ENCODE data around the gene IL1B. TPM values are rescaled to one million over a fixed set of nuclear protein-coding genes. Genes with fewer than 3 reads are reported as not detected.

Gene IL1B
- total RNA-seq, 6 donors from 2014 or later, result 0.59 to 27.4 (median 9.6) TPM

- WGBS, 2 donors, result 93 to 97% methylated on average over 11 of the region's 11 CpGs
Observed at GRCh38 chr2:112849956-112850355, 13.4 kb upstream of the IL1B start.

GRCh38 chr2:112848833-112849232 lies 12.3 kb upstream of the IL1B start:
- no peak overlapping the region for H3K4me3 ChIP-seq
- WGBS, 2 donors, result 83 to 94% methylated on average over 1 of the region's 1 CpG
- H3K9me3 ChIP-seq, result no peaks in the 10 kb centered on the region
- no peak for DNase-seq
- H3K27me3 ChIP-seq, result no peaks in the 10 kb centered on the region
- H3K36me3 ChIP-seq, result no peaks in the 10 kb centered on the region
- TF ChIP-seq POLR2AphosphoS5 (IDR thresholded peaks at IDR 0.05) (no peak), EP300 (IDR thresholded peaks at IDR 0.05) (no peak), CTCF (IDR thresholded peaks at IDR 0.05) (no peak), POLR2A (IDR thresholded peaks at IDR 0.05) (no peak)
- H3K27ac ChIP-seq, result no peak overlapping the region
- no peaks in the 10 kb centered on the region for H3K4me1 ChIP-seq
- no peak for ATAC-seq (ENCODE audit: low FRiP score in 2 of 2)

More at GRCh38 chr2:112849956-112850355, 13.4 kb upstream of the IL1B start:
- H3K27me3 ChIP-seq, result no peaks in the 10 kb centered on the region
- H3K36me3 ChIP-seq, result no peaks in the 10 kb centered on the region
- no peak overlapping the region for H3K4me3 ChIP-seq
- no peaks in the 10 kb centered on the region for H3K4me1 ChIP-seq
- TF ChIP-seq CTCF (IDR thresholded peaks at IDR 0.05), result no peak
- no peak for TF ChIP-seq POLR2AphosphoS5 (IDR thresholded peaks at IDR 0.05)
- no peak for TF ChIP-seq EP300 (IDR thresholded peaks at IDR 0.05)
- no peak for TF ChIP-seq POLR2A (IDR thresholded peaks at IDR 0.05)
- H3K27ac ChIP-seq, result no peak overlapping the region
- no peaks in the 10 kb centered on the region for H3K9me3 ChIP-seq
- ATAC-seq (ENCODE audit: low FRiP score in 2 of 2) (no peak), DNase-seq (no peak)

DNA sequence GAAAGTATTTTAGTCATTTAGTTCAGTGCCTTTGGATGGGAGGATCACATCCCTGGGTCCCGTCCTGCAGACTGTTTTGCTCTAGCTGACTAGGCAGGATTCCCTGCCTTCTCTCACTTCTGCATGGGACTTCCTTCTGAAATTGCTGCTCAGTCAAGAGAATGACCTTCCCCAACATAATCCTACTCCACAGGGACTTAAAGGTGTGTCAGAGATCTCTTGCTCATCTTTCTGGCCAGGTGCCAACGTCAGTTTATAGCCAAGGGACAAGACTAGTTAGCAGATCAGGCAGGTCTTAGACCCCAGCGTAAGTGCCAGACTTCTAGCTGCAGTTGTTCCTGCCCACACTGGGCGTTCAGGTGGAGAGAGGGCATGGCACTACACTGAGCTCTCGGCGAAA lies 9.5 kb upstream of the IL1B start:
- no peak overlapping the region for H3K4me3 ChIP-seq
- H3K27ac ChIP-seq, result no peak overlapping the region
- TF ChIP-seq EP300 (IDR thresholded peaks at IDR 0.05) (no peak), POLR2AphosphoS5 (IDR thresholded peaks at IDR 0.05) (no peak), CTCF (IDR thresholded peaks at IDR 0.05) (no peak), POLR2A (IDR thresholded peaks at IDR 0.05) (no peak)
- no peaks in the 10 kb centered on the region for H3K4me1 ChIP-seq
- ATAC-seq (ENCODE audit: low FRiP score in 2 of 2) (no peak), DNase-seq (no peak)
- 92 to 100% methylated on average over 2 to 6 of the region's 6 CpGs for WGBS, 2 donors
- H3K27me3 ChIP-seq, result no peaks in the 10 kb centered on the region
- H3K9me3 ChIP-seq, result no peaks in the 10 kb centered on the region
- no peaks in the 10 kb centered on the region for H3K36me3 ChIP-seq

GRCh38 chr2:112843836-112844235 lies 7.3 kb upstream of the IL1B start:
- Histone ChIP-seq H3K27ac (no peak overlapping the region), H3K36me3 (no peaks in the 10 kb centered on the region), H3K4me3 (no peak overlapping the region), H3K4me1 (peaks cover 0 to 5% (median 3%) of the 10 kb centered on the region in 4 donors), H3K9me3 (no peaks in the 10 kb centered on the region), H3K27me3 (no peaks in the 10 kb centered on the region)
- 82 to 89% methylated on average over 2 of the region's 2 CpGs for WGBS, 2 donors
- DNase-seq (no peak), ATAC-seq (ENCODE audit: low FRiP score in 2 of 2) (no peak)
- TF ChIP-seq POLR2A (IDR thresholded peaks at IDR 0.05) (no peak), EP300 (IDR thresholded peaks at IDR 0.05) (no peak), POLR2AphosphoS5 (IDR thresholded peaks at IDR 0.05) (no peak), CTCF (IDR thresholded peaks at IDR 0.05) (no peak)

DNA sequence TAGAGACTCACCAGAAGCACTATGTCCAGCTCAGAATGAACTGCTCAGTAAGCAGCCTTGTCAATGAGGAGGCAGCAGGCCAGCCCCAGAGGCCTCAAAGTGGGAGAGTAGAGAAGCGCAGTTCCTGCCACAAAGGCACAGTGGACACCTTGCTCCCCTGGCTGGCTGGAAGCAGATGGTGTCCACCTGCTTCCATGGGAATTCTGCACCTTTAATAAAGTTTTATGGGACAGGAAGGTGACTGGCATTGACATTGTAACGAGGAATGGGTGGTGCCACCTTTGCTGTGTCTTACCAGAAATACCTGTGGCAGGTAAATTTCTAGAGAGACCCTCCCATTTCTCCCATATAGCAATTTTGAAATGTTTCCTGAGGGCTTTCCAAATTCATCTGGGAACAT lies 6.7 kb upstream of the IL1B start:
- 95 to 96% methylated on average over 2 of the region's 2 CpGs for WGBS, 2 donors

More for the DNA sequence above, 6.7 kb upstream of the IL1B start:
- Histone ChIP-seq H3K36me3 (no peaks in the 10 kb centered on the region), H3K4me1 (peaks cover 0 to 5% (median 3%) of the 10 kb centered on the region in 4 donors), H3K27ac (no peak overlapping the region), H3K9me3 (no peaks in the 10 kb centered on the region), H3K4me3 (no peak overlapping the region), H3K27me3 (no peaks in the 10 kb centered on the region)
- DNase-seq (no peak), ATAC-seq (ENCODE audit: low FRiP score in 2 of 2) (no peak)
- TF ChIP-seq POLR2AphosphoS5 (IDR thresholded peaks at IDR 0.05), result no peak
- no peak for TF ChIP-seq CTCF (IDR thresholded peaks at IDR 0.05)

All from upper lobe of left lung (tissue), 6 donors.